GM21515 (cell line): ENCODE data around the gene NOTCH1.

Experiments
- ATAC-seq: cut with Tn5 transposase; IDR thresholded peaks from one replicate; pipeline ENCODE4 v1.9.1; 2021; ENCODE audit not compliant: unreplicated experiment

Gene NOTCH1

GRCh38 chr9:136532799-136533774 is 12.8 kb downstream of the NOTCH1 start:
- ATAC-seq: peak; percentile 42

- ATAC-seq: no peak
Observed at GRCh38 chr9:136531904-136532798, 13.7 kb downstream of the NOTCH1 start.

GRCh38 chr9:136531186-136531903 is 14.5 kb downstream of the NOTCH1 start:
- ATAC-seq: no peak

- ATAC-seq: no peak
Observed at GRCh38 chr9:136530461-136531089, 15.3 kb downstream of the NOTCH1 start.

GRCh38 chr9:136529516-136530460 is 16.1 kb downstream of the NOTCH1 start:
- ATAC-seq: no peak

- no peak for ATAC-seq
Observed at GRCh38 chr9:136528716-136529341, 17.0 kb downstream of the NOTCH1 start.

GRCh38 chr9:136527721-136528710 is 17.8 kb downstream of the NOTCH1 start:
- no peak for ATAC-seq

GRCh38 chr9:136527131-136527530 is 18.7 kb downstream of the NOTCH1 start:
- ATAC-seq: no peak

- no peak for ATAC-seq
Observed at GRCh38 chr9:136526625-136527066, 19.2 kb downstream of the NOTCH1 start.

GRCh38 chr9:136525841-136526499 is 19.9 kb downstream of the NOTCH1 start:
- no peak for ATAC-seq

- ATAC-seq: no peak
Observed at GRCh38 chr9:136525207-136525606, 20.6 kb downstream of the NOTCH1 start.

GRCh38 chr9:136522314-136523237 is 23.3 kb downstream of the NOTCH1 start:
- ATAC-seq: no peak

GRCh38 chr9:136521537-136521936 is 24.3 kb downstream of the NOTCH1 start:
- no peak for ATAC-seq

- no peak for ATAC-seq
Observed at GRCh38 chr9:136520053-136520540, 25.8 kb downstream of the NOTCH1 start.

GRCh38 chr9:136519263-136520052 is 26.4 kb downstream of the NOTCH1 start:
- no peak for ATAC-seq
